Ascending aorta (tissue), 2 donors: ENCODE measurements around the gene RS1. TPM values are rescaled to one million over a fixed set of nuclear protein-coding genes. Genes with fewer than 3 reads are reported as not detected.

Source experiments
- DNase-seq, 2 donors: peaks; one replicate each; pipeline ENCODE4 v3.0.0-alpha.2; 2019; ENCODE audit warnings: low spot score in 2 of 2
- H3K27ac ChIP-seq, 2 donors: fragments of 200-600 bp; sonication (generic); one replicate each; pipeline ENCODE4 v1.5.1; 2016 to 2017; ENCODE audit warnings: mild to moderate bottlenecking in 1 of 2
- H3K27me3 ChIP-seq: fragments of 200-600 bp; sonication (generic); one replicate; pipeline ENCODE4 v1.5.1; 2017
- H3K36me3 ChIP-seq, 2 donors: fragments of 200-600 bp; sonication (generic); one replicate each; pipeline ENCODE4 v1.5.1; 2016
- H3K4me1 ChIP-seq, 2 donors: fragments of 200-600 bp; sonication (generic); one replicate each; pipeline ENCODE4 v1.5.1; 2016 to 2017; ENCODE audit warnings: mild to moderate bottlenecking in 1 of 2
- H3K4me3 ChIP-seq, 2 donors: fragments of 200-600 bp; sonication (generic); one replicate each; pipeline ENCODE4 v1.5.1; 2016 to 2017; ENCODE audit warnings: mild to moderate bottlenecking in 1 of 2
- H3K9me3 ChIP-seq, 2 donors: fragments of 200-600 bp; sonication (generic); one replicate each; pipeline ENCODE4 v1.5.1; 2016
- intact Hi-C: fragments of 100-400 bp; cut with DNase I; formaldehyde crosslinking; loops from one replicate; pipeline ENCODE4 v1.15.1; 2023
- total RNA-seq: library from RNA; depleted of rRNA; stranded (reverse); fragments of >200 nt; gene quantifications from one replicate; pipeline ENCODE4 v1.1.0, GENCODE V29; 2016
- TF ChIP-seq, protein P1 (sequence below), 3 experiments: fragments of 200-600 bp in 2 of 3; fragments of 450-650 bp in 1 of 3; sonication (generic) in 2 of 3; IDR thresholded peaks; one replicate each; pipeline ENCODE4 v1.5.1; 2016 to 2019; ENCODE audit warnings: antibody characterized with exemption in 3 of 3, mild to moderate bottlenecking in 1 of 3, moderate library complexity in 1 of 3

The RS1 gene
- total RNA-seq = not detected

DNA sequence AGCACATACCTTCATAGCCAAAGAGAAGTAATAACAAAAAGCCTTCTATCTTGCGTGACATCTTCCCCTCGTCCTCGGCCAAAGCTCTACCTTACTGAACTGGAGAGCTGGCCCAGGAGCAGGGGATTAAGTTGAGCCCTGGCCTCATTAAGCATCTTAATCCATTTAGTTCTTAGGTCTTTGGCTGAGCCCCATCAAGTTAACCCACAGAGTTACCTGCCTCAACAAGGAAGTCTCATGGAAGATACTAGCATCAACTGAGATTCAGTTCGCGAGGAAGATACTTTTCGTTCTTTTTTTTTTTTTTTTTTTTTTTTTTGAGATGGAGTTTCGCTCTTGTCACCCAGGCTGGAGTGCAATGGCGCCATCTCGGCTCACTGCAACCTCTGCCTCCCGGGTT lies at the start of gene RS1:
TSS of gene RS1 (minus strand) at position 101 of the 400 bp plus-strand sequence. CDS start at position 61, 40 bp downstream.
- no peak within 1 kb of the TSS for H3K27ac ChIP-seq
- no peaks in the 10 kb centered on the region for H3K36me3 ChIP-seq
- intact Hi-C loops = loop anchor here (10.0 kb wide), 1 partner anchor 673 kb away; the partner anchor contains the start of gene PDHA1
- DNase-seq = no peak
- no peak within 1 kb of the TSS for H3K4me3 ChIP-seq
- no peaks in the 10 kb centered on the region for H3K4me1 ChIP-seq
- H3K9me3 ChIP-seq = no peaks in the 10 kb centered on the region
- TF ChIP-seq, protein P1, sequence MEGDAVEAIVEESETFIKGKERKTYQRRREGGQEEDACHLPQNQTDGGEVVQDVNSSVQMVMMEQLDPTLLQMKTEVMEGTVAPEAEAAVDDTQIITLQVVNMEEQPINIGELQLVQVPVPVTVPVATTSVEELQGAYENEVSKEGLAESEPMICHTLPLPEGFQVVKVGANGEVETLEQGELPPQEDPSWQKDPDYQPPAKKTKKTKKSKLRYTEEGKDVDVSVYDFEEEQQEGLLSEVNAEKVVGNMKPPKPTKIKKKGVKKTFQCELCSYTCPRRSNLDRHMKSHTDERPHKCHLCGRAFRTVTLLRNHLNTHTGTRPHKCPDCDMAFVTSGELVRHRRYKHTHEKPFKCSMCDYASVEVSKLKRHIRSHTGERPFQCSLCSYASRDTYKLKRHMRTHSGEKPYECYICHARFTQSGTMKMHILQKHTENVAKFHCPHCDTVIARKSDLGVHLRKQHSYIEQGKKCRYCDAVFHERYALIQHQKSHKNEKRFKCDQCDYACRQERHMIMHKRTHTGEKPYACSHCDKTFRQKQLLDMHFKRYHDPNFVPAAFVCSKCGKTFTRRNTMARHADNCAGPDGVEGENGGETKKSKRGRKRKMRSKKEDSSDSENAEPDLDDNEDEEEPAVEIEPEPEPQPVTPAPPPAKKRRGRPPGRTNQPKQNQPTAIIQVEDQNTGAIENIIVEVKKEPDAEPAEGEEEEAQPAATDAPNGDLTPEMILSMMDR (IDR thresholded peaks at IDR 0.05) = no peak
- no peaks in the 10 kb centered on the region for H3K27me3 ChIP-seq

DNA sequence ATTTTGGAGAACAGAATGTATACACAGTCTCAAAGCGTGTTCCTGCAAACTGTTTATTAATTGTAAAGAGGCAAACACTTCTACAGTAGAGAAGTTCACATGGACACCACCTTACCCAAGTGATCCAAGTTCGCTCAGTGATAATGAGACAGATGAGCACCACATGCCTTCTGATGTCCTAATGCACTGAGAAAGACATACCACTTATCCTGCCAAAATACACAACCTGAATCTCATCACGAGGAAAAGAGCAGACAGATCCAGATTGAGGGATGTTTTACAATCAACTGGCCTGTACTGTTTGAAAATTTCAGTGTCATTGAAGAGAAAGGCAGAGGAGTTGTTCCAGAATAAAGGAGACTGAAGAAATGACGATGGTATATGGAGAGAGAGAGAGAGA lies 47.9 kb upstream of the RS1 start:
- no peaks in the 10 kb centered on the region for H3K36me3 ChIP-seq
- no peaks in the 10 kb centered on the region for H3K9me3 ChIP-seq
- no peaks in the 10 kb centered on the region for H3K4me1 ChIP-seq
- no peaks in the 10 kb centered on the region for H3K27me3 ChIP-seq
- intact Hi-C loops = no loop called here
- TF ChIP-seq, protein P1 (IDR thresholded peaks at IDR 0.05) = no peak
- no peak for DNase-seq
- H3K4me3 ChIP-seq = no peak overlapping the region
- H3K27ac ChIP-seq = no peak overlapping the region

DNA sequence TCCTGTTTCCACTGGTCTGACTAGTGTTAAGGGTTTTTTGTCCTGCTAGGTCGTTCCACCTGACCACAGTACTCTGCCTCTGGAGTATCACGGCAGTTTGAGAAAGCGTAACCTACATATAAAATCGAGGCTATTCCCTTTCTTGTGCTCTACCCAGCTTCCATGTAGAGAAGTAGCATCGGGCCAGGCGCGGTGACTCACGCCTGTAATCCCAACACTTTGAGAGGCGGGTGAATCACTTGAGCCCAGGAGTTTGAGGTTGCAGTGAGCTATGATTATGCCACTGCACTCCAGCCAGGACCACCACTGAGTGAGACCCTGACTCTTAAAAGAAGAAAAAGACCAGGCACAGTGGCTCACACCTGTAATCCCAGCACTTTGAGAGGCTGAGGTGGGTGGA lies 43.0 kb upstream of the RS1 start:
- Histone ChIP-seq H3K27me3 (no peaks in the 10 kb centered on the region), H3K9me3 (no peaks in the 10 kb centered on the region), H3K4me3 (no peak overlapping the region), H3K27ac (no peak overlapping the region), H3K4me1 (no peaks in the 10 kb centered on the region), H3K36me3 (no peaks in the 10 kb centered on the region)
- intact Hi-C loops = no loop called here
- TF ChIP-seq, protein P1 (IDR thresholded peaks at IDR 0.05) = no peak
- DNase-seq = no peak

DNA sequence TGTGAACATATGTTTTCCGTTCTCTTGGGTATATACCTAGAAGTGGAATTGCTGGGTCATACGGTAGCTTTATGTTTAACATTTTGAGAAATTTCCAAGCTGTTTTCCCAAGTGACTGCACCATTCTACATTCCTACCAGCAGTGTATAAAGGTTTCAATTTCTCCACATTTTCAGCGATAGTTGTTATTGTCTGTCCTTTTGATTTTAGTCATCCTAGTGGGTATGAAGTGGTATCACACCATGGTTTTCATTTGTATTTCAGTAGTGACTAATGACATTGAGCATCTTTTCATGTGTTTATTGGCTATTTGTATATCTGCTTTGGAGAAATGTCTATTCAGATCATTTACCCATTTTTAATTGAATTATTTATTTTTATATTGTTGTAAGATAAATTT lies 37.9 kb upstream of the RS1 start:
- no peaks in the 10 kb centered on the region for H3K9me3 ChIP-seq

DNA sequence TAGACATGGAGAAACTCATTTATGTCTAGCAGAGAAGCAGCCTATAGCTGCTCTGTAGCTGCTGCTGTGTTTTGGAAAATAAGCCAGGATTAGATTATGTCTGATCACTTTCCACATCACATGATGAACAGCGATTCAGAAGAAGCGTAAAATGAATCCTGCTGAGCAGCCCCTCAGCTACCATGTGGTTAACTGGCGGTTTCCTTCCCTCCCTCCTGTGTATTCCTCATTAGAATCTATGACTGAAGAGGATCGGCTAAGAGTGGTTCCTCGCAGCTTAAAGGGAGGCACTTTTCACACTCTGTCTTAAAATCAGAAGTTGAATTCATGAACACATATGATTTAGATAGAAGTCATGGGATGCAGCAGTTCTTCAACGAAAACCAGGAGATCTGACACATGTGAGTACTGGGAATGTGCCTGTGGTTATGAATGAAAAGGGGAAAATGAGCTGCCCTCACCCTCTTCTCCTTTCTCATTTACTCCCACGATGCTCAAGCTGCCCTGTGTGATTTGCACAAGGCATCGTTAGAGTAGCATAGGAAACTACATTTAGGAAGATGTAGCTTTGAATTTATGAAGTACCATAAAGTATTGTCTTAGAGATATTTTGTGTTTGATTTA lies 35.6 kb upstream of the RS1 start, which contains the start of gene PPEF1:
TSS of gene PPEF1 (plus strand) at position 220 of the 624 bp plus-strand sequence. CDS start at position 356, 136 bp downstream.
- intact Hi-C loops = no loop called here

More for the DNA sequence above, 37.9 kb upstream of the RS1 start:
- no peaks in the 10 kb centered on the region for H3K27me3 ChIP-seq
- intact Hi-C loops = no loop called here
- H3K4me3 ChIP-seq = no peak overlapping the region
- no peak overlapping the region for H3K27ac ChIP-seq
- H3K4me1 ChIP-seq = no peaks in the 10 kb centered on the region
- no peaks in the 10 kb centered on the region for H3K36me3 ChIP-seq
- TF ChIP-seq, protein P1 (IDR thresholded peaks at IDR 0.05) = no peak
- DNase-seq = no peak

More for the DNA sequence above, 35.6 kb upstream of the RS1 start, which contains the start of gene PPEF1:
- H3K36me3 ChIP-seq = no peaks in the 10 kb centered on the region
- TF ChIP-seq, protein P1 (IDR thresholded peaks at IDR 0.05) = no peak
- H3K4me1 ChIP-seq = no peaks in the 10 kb centered on the region
- no peak within 1 kb of the TSS for H3K27ac ChIP-seq
- no peaks in the 10 kb centered on the region for H3K9me3 ChIP-seq
- DNase-seq = no peak
- no peak within 1 kb of the TSS for H3K4me3 ChIP-seq
- no peaks in the 10 kb centered on the region for H3K27me3 ChIP-seq
